OCI-LY1 (cell line): ENCODE measurements around the gene RPL12.

Experiments
- H2AFZ ChIP-seq: fragments of 200-600 bp; sonication (generic), shearing (Covaris generic); 2 replicates; pipeline ENCODE4 v1.6.0; 2014; ENCODE audit warnings: antibody characterized with exemption, mild to moderate bottlenecking, low read length
- H3F3A ChIP-seq: fragments of 200-600 bp; sonication (generic), shearing (Covaris generic); 2 replicates; pipeline ENCODE4 v1.6.0; 2014; ENCODE audit warnings: mild to moderate bottlenecking, antibody characterized with exemption, low read length, moderate library complexity; ENCODE audit not compliant: insufficient read depth
- H3K27ac ChIP-seq: fragments of 200-600 bp; sonication (generic); 2 replicates; pipeline ENCODE4 v1.5.1; 2014; ENCODE audit warnings: low read length, mixed run types, mild to moderate bottlenecking, low read depth; ENCODE audit not compliant: poor library complexity, severe bottlenecking
- H3K27me3 ChIP-seq: fragments of 200-600 bp; sonication (generic); 2 replicates; pipeline ENCODE4 v1.6.0; 2014; ENCODE audit warnings: antibody characterized with exemption, mild to moderate bottlenecking, low read length, moderate library complexity; ENCODE audit not compliant: insufficient read depth
- H3K36me3 ChIP-seq: fragments of 200-600 bp; sonication (generic); 2 replicates; pipeline ENCODE4 v1.6.1; 2014; ENCODE audit warnings: mild to moderate bottlenecking, antibody characterized with exemption, low read length, moderate library complexity, mixed read lengths; ENCODE audit not compliant: insufficient read depth
- H3K4me1 ChIP-seq: fragments of 200-600 bp; sonication (generic); 2 replicates; pipeline ENCODE4 v1.5.1; 2014; ENCODE audit warnings: mild to moderate bottlenecking, low read length, moderate library complexity; ENCODE audit not compliant: insufficient read depth, severe bottlenecking
- H3K4me2 ChIP-seq: fragments of 200-600 bp; sonication (generic), shearing (Covaris generic); 2 replicates; pipeline ENCODE4 v1.6.1; 2014; ENCODE audit warnings: low read length
- H3K4me3 ChIP-seq: fragments of 200-600 bp; sonication (generic); 2 replicates; pipeline ENCODE4 v1.5.1; 2014; ENCODE audit warnings: low read length, low read depth, mild to moderate bottlenecking, mixed read lengths; ENCODE audit not compliant: poor library complexity, severe bottlenecking
- H3K79me2 ChIP-seq: fragments of 200-600 bp; shearing (Covaris generic); 2 replicates; pipeline ENCODE4 v1.6.1; 2016; ENCODE audit warnings: mixed run types, low read length, mixed read lengths; ENCODE audit not compliant: insufficient read depth
- H3K9ac ChIP-seq: fragments of 200-600 bp; sonication (generic), shearing (Covaris generic); 2 replicates; pipeline ENCODE4 v1.6.1; 2014; ENCODE audit warnings: mild to moderate bottlenecking, low read length, mixed read lengths
- H3K9me2 ChIP-seq: fragments of 200-600 bp; sonication (generic), shearing (Covaris generic); 2 replicates; pipeline ENCODE4 v1.6.1; 2014; ENCODE audit warnings: low read depth, mild to moderate bottlenecking, low read length, mixed read lengths
- H3K9me3 ChIP-seq: fragments of 200-600 bp; shearing (Covaris generic); 2 replicates; pipeline ENCODE4 v1.6.1; 2014; ENCODE audit warnings: low read length, mixed read lengths
- H4K20me1 ChIP-seq: fragments of 200-600 bp; sonication (generic), shearing (Covaris generic); 2 replicates; pipeline ENCODE4 v1.6.0; 2016; ENCODE audit warnings: mild to moderate bottlenecking, low read length; ENCODE audit not compliant: insufficient read depth
- EZH2 ChIP-seq: fragments of 200-600 bp; sonication (generic), shearing (Covaris generic); IDR thresholded peaks from 2 replicates; pipeline ENCODE4 v1.8.0; 2017; ENCODE audit warnings: borderline replicate concordance, mixed run types, mild to moderate bottlenecking, antibody characterized with exemption, low read length, moderate library complexity, mixed read lengths
- TF ChIP-seq, protein P1 (sequence below): fragments of 200-600 bp; sonication (generic), shearing (Covaris generic); IDR thresholded peaks from 2 replicates; pipeline ENCODE4 v1.5.1; 2017; ENCODE audit warnings: mild to moderate bottlenecking, antibody characterized with exemption, low read length, moderate library complexity, mixed read lengths

Gene RPL12

DNA sequence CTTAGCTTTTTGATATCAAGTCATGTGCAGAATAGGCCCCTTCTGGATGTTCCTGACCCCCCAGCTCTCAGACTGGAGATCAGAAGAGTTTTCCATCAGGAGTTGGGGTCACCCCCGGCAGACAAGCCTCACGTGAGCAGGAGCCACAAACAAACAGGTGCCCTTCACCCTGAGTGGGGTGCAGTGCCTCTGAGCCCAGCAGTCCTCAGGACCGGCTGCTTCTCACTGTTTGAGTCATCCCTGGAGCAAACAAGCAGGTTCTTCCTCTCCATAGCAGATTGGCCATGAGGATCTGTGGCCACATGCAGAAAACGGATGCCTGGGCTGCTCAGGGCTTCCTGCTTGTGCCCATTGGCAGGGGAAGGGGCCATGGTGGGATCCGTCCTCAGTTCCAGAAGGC, 47.1 kb upstream of the RPL12 start:
- H4K20me1 ChIP-seq = no peaks in the 10 kb centered on the region
- H2AFZ ChIP-seq = no peak overlapping the region
- no peaks in the 10 kb centered on the region for H3K27me3 ChIP-seq
- H3K4me3 ChIP-seq = no peak overlapping the region
- H3K79me2 ChIP-seq = no peaks in the 10 kb centered on the region
- no peaks in the 10 kb centered on the region for H3K9me3 ChIP-seq
- no peak overlapping the region for H3K27ac ChIP-seq
- H3F3A ChIP-seq = no peaks in the 10 kb centered on the region
- no peak for TF ChIP-seq EZH2
- TF ChIP-seq, protein P1, sequence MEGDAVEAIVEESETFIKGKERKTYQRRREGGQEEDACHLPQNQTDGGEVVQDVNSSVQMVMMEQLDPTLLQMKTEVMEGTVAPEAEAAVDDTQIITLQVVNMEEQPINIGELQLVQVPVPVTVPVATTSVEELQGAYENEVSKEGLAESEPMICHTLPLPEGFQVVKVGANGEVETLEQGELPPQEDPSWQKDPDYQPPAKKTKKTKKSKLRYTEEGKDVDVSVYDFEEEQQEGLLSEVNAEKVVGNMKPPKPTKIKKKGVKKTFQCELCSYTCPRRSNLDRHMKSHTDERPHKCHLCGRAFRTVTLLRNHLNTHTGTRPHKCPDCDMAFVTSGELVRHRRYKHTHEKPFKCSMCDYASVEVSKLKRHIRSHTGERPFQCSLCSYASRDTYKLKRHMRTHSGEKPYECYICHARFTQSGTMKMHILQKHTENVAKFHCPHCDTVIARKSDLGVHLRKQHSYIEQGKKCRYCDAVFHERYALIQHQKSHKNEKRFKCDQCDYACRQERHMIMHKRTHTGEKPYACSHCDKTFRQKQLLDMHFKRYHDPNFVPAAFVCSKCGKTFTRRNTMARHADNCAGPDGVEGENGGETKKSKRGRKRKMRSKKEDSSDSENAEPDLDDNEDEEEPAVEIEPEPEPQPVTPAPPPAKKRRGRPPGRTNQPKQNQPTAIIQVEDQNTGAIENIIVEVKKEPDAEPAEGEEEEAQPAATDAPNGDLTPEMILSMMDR = no peak
- H3K9me2 ChIP-seq = no peaks in the 10 kb centered on the region
- H3K4me1 ChIP-seq = no peaks in the 10 kb centered on the region
- H3K36me3 ChIP-seq = peaks cover 16% of the 10 kb centered on the region; the same call in 1 of the 2 replicates
- H3K9ac ChIP-seq = no peak overlapping the region
- no peak overlapping the region for H3K4me2 ChIP-seq

DNA sequence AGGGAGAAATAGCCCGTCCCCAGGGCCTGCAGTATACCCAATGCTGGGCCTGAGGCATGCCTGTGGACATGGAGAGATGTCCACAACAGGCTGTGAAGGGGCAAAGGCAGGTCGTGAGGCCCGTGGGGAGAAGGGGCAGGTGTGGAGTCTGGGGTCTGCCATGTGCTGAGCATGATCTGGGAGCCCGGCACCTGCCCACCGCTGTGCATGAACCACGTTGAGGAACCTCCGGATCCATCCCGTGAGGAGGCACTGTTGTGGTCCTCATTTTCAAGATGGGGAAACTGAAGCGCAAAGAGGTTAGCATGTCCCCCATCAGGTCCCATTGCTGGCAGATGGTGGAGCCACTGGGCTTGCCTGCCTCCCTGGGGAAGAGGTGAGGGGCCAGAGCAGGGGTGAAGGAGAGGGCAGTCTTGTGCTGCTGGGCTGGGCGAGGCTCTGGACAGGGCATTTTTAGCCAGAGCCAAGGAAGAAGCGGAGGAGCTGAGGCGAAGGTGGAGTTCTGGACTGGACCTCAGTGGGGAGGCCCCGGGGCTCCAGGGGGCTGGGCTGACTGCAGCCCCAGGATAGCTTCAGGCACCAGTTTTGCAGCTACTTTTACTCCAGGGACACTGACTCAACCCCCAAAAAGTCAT, 46.6 kb upstream of the RPL12 start:
- H3K9ac ChIP-seq = no peak overlapping the region
- H3K36me3 ChIP-seq = peaks cover 18% of the 10 kb centered on the region; the same call in 1 of the 2 replicates
- H3F3A ChIP-seq = no peaks in the 10 kb centered on the region
- H4K20me1 ChIP-seq = no peaks in the 10 kb centered on the region
- H3K4me2 ChIP-seq = no peak overlapping the region
- H3K27me3 ChIP-seq = no peaks in the 10 kb centered on the region
- no peak overlapping the region for H3K4me3 ChIP-seq
- no peaks in the 10 kb centered on the region for H3K9me2 ChIP-seq
- H3K79me2 ChIP-seq = no peaks in the 10 kb centered on the region
- TF ChIP-seq EZH2 = no peak
- TF ChIP-seq, protein P1 = no peak
- no peak overlapping the region for H2AFZ ChIP-seq
- no peaks in the 10 kb centered on the region for H3K9me3 ChIP-seq
- no peaks in the 10 kb centered on the region for H3K4me1 ChIP-seq
- H3K27ac ChIP-seq = no peak overlapping the region

DNA sequence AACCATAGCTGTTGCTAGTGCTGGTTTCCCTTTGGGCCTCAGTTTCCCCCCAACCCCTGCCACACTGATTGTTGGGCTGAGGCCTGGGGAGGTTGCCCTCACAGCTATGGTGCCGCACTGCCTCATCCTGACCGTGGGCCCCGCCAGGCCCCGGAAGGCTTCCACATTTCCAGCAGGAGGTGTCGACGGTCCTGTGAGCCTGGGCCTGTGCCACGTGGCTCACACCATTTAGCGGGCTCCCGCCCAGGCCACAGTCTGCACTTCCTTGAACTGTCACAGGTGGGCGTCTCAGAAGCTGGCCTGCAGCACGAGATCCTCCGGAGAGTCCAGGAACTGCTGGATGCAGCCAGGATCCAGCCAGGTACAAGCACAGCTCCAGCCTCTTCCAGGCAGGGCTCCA, 45.8 kb upstream of the RPL12 start:
- H4K20me1 ChIP-seq = no peaks in the 10 kb centered on the region
- no peak overlapping the region for H3K4me2 ChIP-seq
- no peaks in the 10 kb centered on the region for H3K9me3 ChIP-seq
- H3K27ac ChIP-seq = no peak overlapping the region
- no peak overlapping the region for H3K4me3 ChIP-seq
- H3K9me2 ChIP-seq = no peaks in the 10 kb centered on the region
- TF ChIP-seq, protein P1 = no peak
- TF ChIP-seq EZH2 = no peak
- no peaks in the 10 kb centered on the region for H3F3A ChIP-seq
- H2AFZ ChIP-seq = no peak overlapping the region
- H3K27me3 ChIP-seq = no peaks in the 10 kb centered on the region
- H3K79me2 ChIP-seq = no peaks in the 10 kb centered on the region
- H3K9ac ChIP-seq = no peak overlapping the region
- no peaks in the 10 kb centered on the region for H3K4me1 ChIP-seq
- peaks cover 23% of the 10 kb centered on the region; the same call in 1 of the 2 replicates for H3K36me3 ChIP-seq
